Middle frontal gyrus (tissue), 1 donor: ENCODE data around the gene MAPK10.
"Not testable (repeated sequence)": the region's sequence is repeated elsewhere in the genome, so short reads cannot be mapped to it uniquely, and the experiment has no call there.

Experiments
- DNase-seq: peaks from one replicate; pipeline ENCODE4 v3.0.0-alpha.2; 2015; ENCODE audit warnings: low spot score; ENCODE audit errors: extremely low spot score

Gene MAPK10

GRCh38 chr4:86043755-86044592 lies 315.9 kb downstream of the MAPK10 start:
- DNase-seq, result no peak

- no peak for DNase-seq
These were observed 321.8 kb downstream of the MAPK10 start for GRCh38 chr4:86038037-86038436.

- DNase-seq, result no peak
These were observed 323.1 kb downstream of the MAPK10 start for GRCh38 chr4:86036736-86037135.

GRCh38 chr4:86035688-86036087 lies 324.2 kb downstream of the MAPK10 start:
- no peak for DNase-seq

- DNase-seq, result no peak
These were observed 325.2 kb downstream of the MAPK10 start for GRCh38 chr4:86034616-86035015.

GRCh38 chr4:86033171-86033570 lies 326.7 kb downstream of the MAPK10 start:
- no peak for DNase-seq

GRCh38 chr4:86032476-86033022 lies 327.3 kb downstream of the MAPK10 start:
- no peak for DNase-seq

GRCh38 chr4:86031927-86032326 lies 327.9 kb downstream of the MAPK10 start:
- DNase-seq, result no peak

GRCh38 chr4:86026720-86027119 lies 333.1 kb downstream of the MAPK10 start:
- DNase-seq, result no peak

GRCh38 chr4:86021671-86022070 lies 338.2 kb downstream of the MAPK10 start:
- DNase-seq, result not testable (repeated sequence)

GRCh38 chr4:86019906-86020305 lies 339.9 kb downstream of the MAPK10 start:
- no peak for DNase-seq

GRCh38 chr4:86019362-86019761 lies 340.5 kb downstream of the MAPK10 start:
- DNase-seq, result no peak

- DNase-seq, result no peak
These were observed 344.2 kb downstream of the MAPK10 start for GRCh38 chr4:86015412-86016350.

- DNase-seq, result no peak
These were observed 345.3 kb downstream of the MAPK10 start for GRCh38 chr4:86014599-86014998.

- no peak for DNase-seq
These were observed 346.2 kb downstream of the MAPK10 start for GRCh38 chr4:86013621-86014020.

- DNase-seq, result no peak
These were observed 348.7 kb downstream of the MAPK10 start for GRCh38 chr4:86011117-86011516.

GRCh38 chr4:86007042-86007441 lies 352.8 kb downstream of the MAPK10 start:
- peak; percentile 17 for DNase-seq

- no peak for DNase-seq
These were observed 353.8 kb downstream of the MAPK10 start for GRCh38 chr4:86006057-86006456.

- no peak for DNase-seq
These were observed 355.8 kb downstream of the MAPK10 start for GRCh38 chr4:86004030-86004429.

- DNase-seq, result no peak
These were observed 358.3 kb downstream of the MAPK10 start for GRCh38 chr4:86001591-86001990.

- no peak for DNase-seq
These were observed 364.5 kb downstream of the MAPK10 start for GRCh38 chr4:85995361-85995760.

GRCh38 chr4:85994576-85994975 lies 365.3 kb downstream of the MAPK10 start:
- no peak for DNase-seq
